GM12865 (cell line): Measurements from ENCODE around the gene GPC1.

Experiments
- DNase-seq: peaks from one replicate; pipeline ENCODE4 v3.0.0; 2010; ENCODE audit warnings: low read depth
- H3K4me3 ChIP-seq: 2 replicates; pipeline ENCODE4 v1.5.1; 2011; ENCODE audit warnings: mild to moderate bottlenecking, low read depth, low read length, control low read depth
- TF ChIP-seq, protein P1 (sequence below): IDR thresholded peaks from 2 replicates; pipeline ENCODE4 v1.5.1; 2011; ENCODE audit warnings: low read length, control low read depth, low read depth, inconsistent platforms; ENCODE audit not compliant: insufficient read depth; ENCODE audit errors: missing control alignments

The GPC1 gene

GRCh38 chr2:240398661-240399267 lies 36.7 kb upstream of the GPC1 start:
- H3K4me3 ChIP-seq, result no peak overlapping the region
- DNase-seq, result no peak
- TF ChIP-seq, protein P1, sequence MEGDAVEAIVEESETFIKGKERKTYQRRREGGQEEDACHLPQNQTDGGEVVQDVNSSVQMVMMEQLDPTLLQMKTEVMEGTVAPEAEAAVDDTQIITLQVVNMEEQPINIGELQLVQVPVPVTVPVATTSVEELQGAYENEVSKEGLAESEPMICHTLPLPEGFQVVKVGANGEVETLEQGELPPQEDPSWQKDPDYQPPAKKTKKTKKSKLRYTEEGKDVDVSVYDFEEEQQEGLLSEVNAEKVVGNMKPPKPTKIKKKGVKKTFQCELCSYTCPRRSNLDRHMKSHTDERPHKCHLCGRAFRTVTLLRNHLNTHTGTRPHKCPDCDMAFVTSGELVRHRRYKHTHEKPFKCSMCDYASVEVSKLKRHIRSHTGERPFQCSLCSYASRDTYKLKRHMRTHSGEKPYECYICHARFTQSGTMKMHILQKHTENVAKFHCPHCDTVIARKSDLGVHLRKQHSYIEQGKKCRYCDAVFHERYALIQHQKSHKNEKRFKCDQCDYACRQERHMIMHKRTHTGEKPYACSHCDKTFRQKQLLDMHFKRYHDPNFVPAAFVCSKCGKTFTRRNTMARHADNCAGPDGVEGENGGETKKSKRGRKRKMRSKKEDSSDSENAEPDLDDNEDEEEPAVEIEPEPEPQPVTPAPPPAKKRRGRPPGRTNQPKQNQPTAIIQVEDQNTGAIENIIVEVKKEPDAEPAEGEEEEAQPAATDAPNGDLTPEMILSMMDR, result no peak

- H3K4me3 ChIP-seq, result no peak overlapping the region
- TF ChIP-seq, protein P1, result no peak
- no peak for DNase-seq
These were observed 35.8 kb upstream of the GPC1 start for GRCh38 chr2:240399419-240400324.

DNA sequence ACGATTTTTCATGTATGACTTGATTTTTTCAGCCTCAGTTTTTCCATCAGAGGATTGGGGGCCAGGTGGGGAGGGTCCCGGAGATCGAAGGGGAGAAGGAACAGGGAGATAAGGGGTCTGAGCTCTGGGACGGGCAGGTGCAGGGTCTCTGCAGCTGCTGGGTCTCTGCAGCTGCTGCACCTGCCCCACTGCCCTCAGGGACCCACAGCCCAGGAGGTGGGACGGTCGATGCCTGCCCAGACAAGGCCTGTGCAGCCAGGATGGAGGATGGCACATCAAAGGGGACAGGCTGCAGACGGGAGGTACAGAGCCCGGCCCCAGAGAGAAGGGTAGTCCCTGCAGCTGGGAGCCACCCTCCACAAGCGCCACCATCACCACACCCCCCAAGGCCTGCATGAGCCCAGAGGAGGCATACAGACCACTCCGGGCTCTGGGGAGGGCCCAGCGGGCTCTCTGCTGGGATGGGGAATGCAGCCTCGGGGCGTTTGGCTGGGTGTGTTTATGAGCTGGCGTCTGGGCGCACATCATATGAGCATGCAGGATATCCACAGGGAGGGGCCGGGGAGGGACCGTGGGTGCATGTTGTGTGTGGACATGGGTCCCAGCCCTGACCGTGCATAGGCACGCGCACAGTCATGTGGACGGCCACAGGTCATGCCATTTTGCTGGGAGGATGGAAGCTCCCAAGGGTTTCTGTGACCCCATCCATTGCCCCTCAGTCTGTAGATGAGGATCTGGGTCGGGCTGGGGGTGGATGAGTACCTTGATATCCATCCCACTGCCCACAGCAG lies 34.9 kb upstream of the GPC1 start:
- no peak for DNase-seq
- H3K4me3 ChIP-seq, result no peak overlapping the region
- TF ChIP-seq, protein P1, result no peak

GRCh38 chr2:240401308-240401707 lies 34.2 kb upstream of the GPC1 start:
- TF ChIP-seq, protein P1, result no peak
- no peak overlapping the region for H3K4me3 ChIP-seq
- no peak for DNase-seq

- no peak for DNase-seq
- TF ChIP-seq, protein P1, result no peak
- no peak overlapping the region for H3K4me3 ChIP-seq
These were observed 33.5 kb upstream of the GPC1 start for GRCh38 chr2:240401781-240402551.

- no peak overlapping the region for H3K4me3 ChIP-seq
- no peak for DNase-seq
- TF ChIP-seq, protein P1, result no peak
These were observed 32.7 kb upstream of the GPC1 start for GRCh38 chr2:240402566-240403272.
